Heart left ventricle (tissue), 16 donors: Measurements from ENCODE around the gene MRC1. TPM values are rescaled to one million over a fixed set of nuclear protein-coding genes. Genes with fewer than 3 reads are reported as not detected.

Experiments
- ATAC-seq, 4 donors: fragments of 200-7000 bp; cut with Tn5 transposase; one replicate each; pipeline ENCODE4 v1.9.1; 2020 to 2022; ENCODE audit warnings: moderate library complexity in 4 of 4, mild to moderate bottlenecking in 3 of 4, moderate number of reproducible peaks in 1 of 4
- DNase-seq, 5 donors: peaks; one replicate each; pipeline ENCODE4 v3.0.0-alpha.2; 2020
- H3K27ac ChIP-seq, 12 donors: fragments of 200-600 bp; sonication (generic) in 4 of 12; one replicate each; pipeline versions ENCODE4 v1.5.0 to v1.8.0; 2016 to 2022; ENCODE audit warnings: mild to moderate bottlenecking in 2 of 12
- H3K27me3 ChIP-seq, 9 donors: fragments of 200-600 bp; sonication (generic) in 2 of 9; one replicate each; pipeline versions ENCODE4 v1.5.1 to v1.8.0; 2016 to 2022; ENCODE audit warnings: mild to moderate bottlenecking in 3 of 9
- H3K36me3 ChIP-seq, 9 donors: fragments of 200-600 bp; sonication (generic) in 2 of 9; one replicate each; pipeline versions ENCODE4 v1.5.0 to v1.8.0; 2018 to 2022; ENCODE audit warnings: mild to moderate bottlenecking in 2 of 9
- H3K4me1 ChIP-seq, 12 donors: fragments of 200-600 bp; sonication (generic) in 4 of 12; one replicate each; pipeline versions ENCODE4 v1.5.0 to v1.8.0; 2016 to 2022; ENCODE audit warnings: mild to moderate bottlenecking in 3 of 12
- H3K4me3 ChIP-seq, 12 donors: fragments of 200-600 bp; sonication (generic) in 4 of 12; one replicate each; pipeline versions ENCODE4 v1.5.0 to v1.8.0; 2017 to 2022; ENCODE audit warnings: mild to moderate bottlenecking in 9 of 12, moderate library complexity in 4 of 12
- H3K9me3 ChIP-seq, 12 donors: fragments of 200-600 bp; sonication (generic) in 4 of 12; one replicate each; pipeline versions ENCODE4 v1.5.0 to v1.8.0; 2016 to 2022; ENCODE audit warnings: mild to moderate bottlenecking in 1 of 12
- CTCF ChIP-seq, 12 donors: fragments of 200-600 bp; sonication (generic) in 4 of 12; IDR thresholded peaks; one replicate each; pipeline versions ENCODE4 v1.5.0 to v1.8.0; 2018 to 2022; ENCODE audit warnings: antibody characterized with exemption in 12 of 12, mild to moderate bottlenecking in 5 of 12
- POLR2A ChIP-seq, 2 donors: fragments of 450-650 bp; IDR thresholded peaks; one replicate each; pipeline ENCODE4 v1.6.1; 2017; ENCODE audit warnings: antibody characterized with exemption in 2 of 2, mild to moderate bottlenecking in 2 of 2, moderate library complexity in 2 of 2
- WGBS, 4 donors: extraction: QIAGEN DNeasy Blood & Tissue Kit in 2 of 4; methylation state at CpG; one replicate each; pipeline versions ENCODE4 v1.1.5 to v1.1.7; 2013 to 2018; 5-methylcytosine and 5-hydroxymethylcytosine counted together
- intact Hi-C, 10 donors: fragments of 100-400 bp; cut with DNase I; formaldehyde crosslinking; loops; one replicate each; pipeline versions ENCODE4 v1.11.1 to v1.14.2; 2022
- microRNA counts, 2 donors: library from miRNA; unstranded; fragments of <30 nt; microRNA quantifications; one replicate each; lab custom pipeline; 2016
- microRNA-seq, 4 donors: library from miRNA; unstranded; fragments of <30 nt; microRNA quantifications; one replicate each; pipeline versions ENCODE4 to v1.2.0, GENCODE V29; 2017 to 2020
- polyA plus RNA-seq, 2 donors: library from polyadenylated mRNA; stranded (reverse); fragments of 200-250 nt; gene quantifications; one replicate each; pipeline ENCODE4 v1.2.3, GENCODE V29; 2013
- total RNA-seq, 9 donors: library from RNA; depleted of rRNA in 2 of 9; stranded (reverse); fragments of >200 nt in 2 of 9; fragmentation: NEBNext Ultra II Directional in 3 of 9; extraction: Animal tissue kit (Norgen Biotek cat#: 25700) in 3 of 9; gene quantifications; one replicate each; pipeline versions ENCODE4 v1.1.0 to v1.2.4, GENCODE V29; 2016 to 2023
- donor health status: ischemic (EF 13 %, LVEDD 7.1; RV severe dilation, severe dysfunction).
- donor health status: healthy with polysubstance abuse.
- donor health status: DM: no; HTN: yes; CAD: no.
- donor health status: DM: no; HTN: no; CAD: no.
- donor health status: ischemic (EF 25% LVEDD 6.9; RV normal size, moderate dysfunction).
- donor health status: ischemic (EF 25% LVEDD 5.7; RV mildly dilated, moderate dysfunction).
- donor health status: healthy.
- donor health status: DM: yes; HTN: yes; CAD: no.
- donor health status: ischemic (EF 35%, LVEDD 5.7; RV mildly dilated, moderate dysfunction).
- donor health status: nonischemic (EF 11% LVEDD 7.7; RV severe dilation, severe dysfunction).
- donor health status: DM: yes; HTN: yes; CAD: no.
- donor health status: PGD.
- donor health status: ischemic (EF 29% LVEDD 5.4; RV normal size, mild dysfunction).
- donor health status: nonischemic (EF 23%, LVEDD 6.1; RV moderate dilation, normal function).

Gene MRC1
- total and polyA plus RNA-seq, 11 donors = 3.1 to 144 (median 9.7) TPM

DNA sequence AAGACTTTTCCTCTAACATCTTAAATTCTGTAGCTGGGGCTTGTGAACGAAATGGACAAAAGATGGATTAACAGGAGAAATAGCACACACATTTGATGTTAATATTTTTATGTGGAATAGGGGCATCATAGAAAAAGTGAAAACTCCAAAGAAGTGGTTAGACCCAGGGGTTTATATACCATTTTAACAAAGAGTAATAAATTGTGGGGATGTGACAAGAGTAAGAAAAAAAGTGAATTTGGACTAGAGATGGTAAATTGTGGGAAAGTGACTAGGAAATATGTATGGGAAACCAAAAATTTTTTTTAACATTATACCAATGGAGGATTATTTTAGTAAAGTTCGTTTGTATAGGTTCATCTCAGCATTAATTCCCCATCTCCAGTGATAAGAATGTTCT lies 150.7 kb downstream of the MRC1 start:
- ATAC-seq (no peak), DNase-seq (no peak)
- 64 to 76% (median 71%) methylated on average over 2 of the region's 2 CpGs for WGBS, 4 donors
- intact Hi-C loops = no loop called here
- Histone ChIP-seq H3K36me3 (no peaks in the 10 kb centered on the region), H3K27ac (no peak overlapping the region), H3K4me3 (no peak overlapping the region), H3K27me3 (no peaks in the 10 kb centered on the region), H3K4me1 (no peaks in the 10 kb centered on the region), H3K9me3 (peaks cover 0 to 15% (median 0%) of the 10 kb centered on the region in 12 donors)
- no peak for TF ChIP-seq CTCF (IDR thresholded peaks at IDR 0.05)
- no peak for TF ChIP-seq POLR2A (IDR thresholded peaks at IDR 0.05)

MicroRNAs encoded within 50 kb of the gene (microRNA counts, 767-probe panel; counts per million panel counts)
- microRNA hsa-miR-511 (lab: Ali Mortazavi, UCI) = 886 to 2,037 counts per million in 2 donors

Small RNA genes lying within 50 kb of the gene (microRNA-seq; reads per million reads assigned to microRNA genes)
- gene MIR511 = 4.6 to 15.6 (median 7.0) reads per million in 4 donors

Other genes starting within 250 kb of the MRC1 start
- 100 to 1,000 TPM in 8 of 9 donors, 10 to 100 TPM in 1; 98.6 to 291 (median 155) TPM for gene HACD1, start 192.0 kb upstream of the MRC1 start, total RNA-seq
- gene HACD1, start 192.0 kb upstream of the MRC1 start, polyA plus RNA-seq = 100 to 1,000 TPM in 1 of 2 donors, 10 to 100 TPM in 1; 80.0 to 161 TPM
- gene STAM, start 165.2 kb upstream of the MRC1 start, total RNA-seq = 10 to 100 TPM; 26.5 to 40.0 (median 32.9) TPM
- 10 to 100 TPM; 10.9 to 23.1 TPM for gene STAM, start 165.2 kb upstream of the MRC1 start, polyA plus RNA-seq
- gene TMEM236, start 57.1 kb upstream of the MRC1 start, total RNA-seq = 1 to 10 TPM in 1 of 9 donors, under 1 TPM in 8; 0.09 to 3.2 (median 0.44) TPM
- under 1 TPM; 0.23 to 0.25 TPM for gene TMEM236, start 57.1 kb upstream of the MRC1 start, polyA plus RNA-seq
- gene SLC39A12, start 142.6 kb downstream of the MRC1 start, total RNA-seq = under 1 TPM in 2 of 9 donors, not detected in 7; 0.08 to 0.27 TPM
- not detected for gene SLC39A12, start 142.6 kb downstream of the MRC1 start, polyA plus RNA-seq